SK-N-SH (cell line): ENCODE measurements around the gene GPANK1. TPM values are rescaled to one million over a fixed set of nuclear protein-coding genes. Genes with fewer than 3 reads are reported as not detected.

ENCODE experiments used
- CTCF ChIA-PET: fragments of 300-600, 350-600 bp; formaldehyde crosslinking; extraction: SDS; loops from one replicate; lab custom pipeline; 2021; lab: Yijun Ruan, JAX
- POLR2A ChIA-PET: fragments of 350-600 bp; sonication (Branson Sonifier 250); formaldehyde crosslinking; extraction: SDS; loops from one replicate; lab custom pipeline; 2020; ENCODE audit warnings: antibody characterized with exemption, inconsistent platforms; lab: Yijun Ruan, JAX
- DNase-seq: peaks from one replicate; pipeline ENCODE4 v3.0.0; 2012
- H2AFZ ChIP-seq: fragments of 200-600 bp; sonication (generic); 2 replicates; pipeline ENCODE4 v1.8.1; 2016; ENCODE audit warnings: antibody characterized with exemption, mild to moderate bottlenecking, low read depth
- H3F3A ChIP-seq: fragments of 200-600 bp; sonication (generic); replicated peaks from 2 replicates; pipeline ENCODE3; 2016; ENCODE audit warnings: antibody characterized with exemption, mild to moderate bottlenecking; ENCODE audit not compliant: insufficient read depth
- H3K27ac ChIP-seq, 2 experiments: fragments of 200-500 bp in 1 of 2; fragments of 200-600 bp in 1 of 2; sonication (Bioruptor generic) in 1 of 2; sonication (generic), shearing (Covaris generic) in 1 of 2; 2 replicates each; pipeline versions ENCODE4 v1.5.1 to v1.6.1; 2014 to 2016; ENCODE audit warnings: low read depth in 2 of 2, inconsistent platforms in 1 of 2, low read length in 1 of 2, mild to moderate bottlenecking in 1 of 2, mixed read lengths in 1 of 2
- H3K27me3 ChIP-seq: fragments of 200-600 bp; sonication (generic), shearing (Covaris generic); 2 replicates; pipeline ENCODE4 v1.6.1; 2016; ENCODE audit warnings: mixed run types; ENCODE audit not compliant: insufficient read depth
- H3K36me3 ChIP-seq, 2 experiments: fragments of 200-500 bp in 1 of 2; fragments of 200-600 bp in 1 of 2; sonication (Bioruptor generic) in 1 of 2; sonication (generic) in 1 of 2; replicated peaks in 1 of 2; 2 replicates each; pipeline versions ENCODE3 to v1.5.1; 2014 to 2016; ENCODE audit warnings: low read length in 1 of 2, mild to moderate bottlenecking in 1 of 2; ENCODE audit not compliant: insufficient read depth in 2 of 2, control insufficient read depth in 1 of 2
- H3K4me1 ChIP-seq, 2 experiments: fragments of 200-500 bp in 1 of 2; fragments of 200-600 bp in 1 of 2; sonication (Bioruptor generic) in 1 of 2; sonication (generic), shearing (Covaris generic) in 1 of 2; 2 replicates each; pipeline versions ENCODE4 v1.5.1 to v1.6.1; 2014 to 2016; ENCODE audit warnings: low read depth in 1 of 2, low read length in 1 of 2, mixed run types in 1 of 2; ENCODE audit not compliant: insufficient read depth in 2 of 2, control insufficient read depth in 1 of 2
- H3K4me2 ChIP-seq: fragments of 200-600 bp; sonication (generic), shearing (Covaris generic); 2 replicates; pipeline ENCODE4 v1.6.1; 2017; ENCODE audit warnings: mixed run types
- H3K4me3 ChIP-seq, 2 experiments: fragments of 200-500 bp in 1 of 2; fragments of 200-600 bp in 1 of 2; sonication (Bioruptor generic) in 1 of 2; sonication (generic), shearing (Covaris generic) in 1 of 2; 2 replicates each; pipeline versions ENCODE4 v1.5.1 to v1.8.1; 2014 to 2016; ENCODE audit warnings: low read depth in 2 of 2, inconsistent platforms in 1 of 2, low read length in 1 of 2, mild to moderate bottlenecking in 1 of 2, mixed read lengths in 1 of 2, moderate library complexity in 1 of 2
- H3K79me2 ChIP-seq: fragments of 200-600 bp; sonication (generic); 2 replicates; pipeline ENCODE4 v1.8.1; 2017; ENCODE audit warnings: mild to moderate bottlenecking; ENCODE audit not compliant: insufficient read depth
- H3K9ac ChIP-seq: fragments of 200-600 bp; sonication (generic); 2 replicates; pipeline ENCODE4 v1.6.1; 2017; ENCODE audit warnings: mixed run types
- H3K9me2 ChIP-seq: fragments of 200-600 bp; sonication (generic); 2 replicates; pipeline ENCODE4 v1.6.1; 2017; ENCODE audit warnings: mixed run types
- H3K9me3 ChIP-seq: fragments of 200-600 bp; sonication (generic); 2 replicates; pipeline ENCODE4 v1.6.1; 2017; ENCODE audit warnings: mixed run types, mild to moderate bottlenecking, moderate library complexity
- H4K20me1 ChIP-seq: fragments of 200-600 bp; sonication (generic); 2 replicates; pipeline ENCODE4 v1.6.1; 2017; ENCODE audit warnings: mild to moderate bottlenecking, mixed run types; ENCODE audit not compliant: insufficient read depth
- CTCF ChIP-seq: fragments of 200-600 bp; sonication (generic); IDR thresholded peaks from 2 replicates; pipeline ENCODE4 v1.6.1; 2017; ENCODE audit warnings: antibody characterized with exemption, mild to moderate bottlenecking, moderate library complexity
- ELF1 ChIP-seq: IDR thresholded peaks from 2 replicates; pipeline ENCODE4 v1.4.0; 2012
- GABPA ChIP-seq: IDR thresholded peaks from 2 replicates; pipeline ENCODE4 v1.4.0; 2012; ENCODE audit warnings: low read depth, mild to moderate bottlenecking
- IRF3 ChIP-seq: fragments of 150-350 bp; IDR thresholded peaks from 2 replicates; pipeline ENCODE4 v1.6.1; 2016; ENCODE audit warnings: mild to moderate bottlenecking, low read depth, low read length
- MAX ChIP-seq: IDR thresholded peaks from 2 replicates; pipeline ENCODE4 v1.4.0; 2012; ENCODE audit warnings: low read depth
- MEF2A ChIP-seq: IDR thresholded peaks from 2 replicates; pipeline ENCODE4 v1.4.0; 2012; ENCODE audit warnings: low read depth, borderline replicate concordance
- PBX3 ChIP-seq: IDR thresholded peaks from 2 replicates; pipeline ENCODE4; 2012
- POLR2AphosphoS5 ChIP-seq: IDR thresholded peaks from 2 replicates; pipeline ENCODE4 v1.6.1; 2012; ENCODE audit warnings: low read depth, low read length
- REST ChIP-seq: IDR thresholded peaks from 2 replicates; pipeline ENCODE4 v1.6.1; 2012; ENCODE audit warnings: mild to moderate bottlenecking, low read depth, low read length, moderate library complexity
- RXRA ChIP-seq: IDR thresholded peaks from 2 replicates; pipeline ENCODE4 v1.4.0; 2012; ENCODE audit warnings: low read depth, mild to moderate bottlenecking, borderline replicate concordance
- SIN3A ChIP-seq: IDR thresholded peaks from 2 replicates; pipeline ENCODE4 v1.6.1; 2012; ENCODE audit warnings: low read depth, mild to moderate bottlenecking, low read length, moderate library complexity, borderline replicate concordance
- TAF1 ChIP-seq: IDR thresholded peaks from 2 replicates; pipeline ENCODE4 v1.6.1; 2012; ENCODE audit warnings: low read depth, mild to moderate bottlenecking, low read length, moderate library complexity, borderline replicate concordance
- TCF12 ChIP-seq: IDR thresholded peaks from 2 replicates; pipeline ENCODE4 v1.4.0; 2012
- TEAD4 ChIP-seq: IDR thresholded peaks from 2 replicates; pipeline ENCODE4 v1.4.0; 2012; ENCODE audit warnings: mild to moderate bottlenecking, borderline replicate concordance; ENCODE audit not compliant: insufficient read depth
- USF1 ChIP-seq: IDR thresholded peaks from 2 replicates; pipeline ENCODE4 v1.4.0; 2012; ENCODE audit warnings: low read depth, borderline replicate concordance
- USF2 ChIP-seq: fragments of 150-350 bp; IDR thresholded peaks from 2 replicates; pipeline ENCODE4 v1.6.1; 2017; ENCODE audit warnings: antibody characterized with exemption, low read length, low read depth, borderline replicate concordance
- WGBS: methylation state at CpG from one replicate; pipeline ENCODE4 v1.1.6; 2017; ENCODE audit warnings: low lambda C conversion rate; 5-methylcytosine and 5-hydroxymethylcytosine counted together
- polyA plus RNA-seq, 3 experiments: library from polyadenylated mRNA; depleted of rRNA; stranded (reverse); fragments of >200 nt; gene quantifications; 2 replicates each; pipeline ENCODE4 v1.2.3, GENCODE V29; 2012

Gene GPANK1
- polyA plus RNA-seq, 1 of the 3 experiments (the other 2 are of a cell fraction) = 19.1 TPM

- H4K20me1 ChIP-seq = peaks cover 28% of the 10 kb centered on the region
- H3K9ac ChIP-seq = peak overlapping the region; percentile 99
- peaks cover 10 to 11% of the 10 kb centered on the region in 2 experiments for H3K4me1 ChIP-seq
- no peak overlapping the region for H2AFZ ChIP-seq
- H3K9me3 ChIP-seq = no peaks in the 10 kb centered on the region
- H3K4me2 ChIP-seq = peak overlapping the region; percentile 97
- peaks cover 16% of the 10 kb centered on the region for H3F3A ChIP-seq
- no peaks in the 10 kb centered on the region for H3K27me3 ChIP-seq
- 3% methylated on average over 4 of the region's 4 CpGs for WGBS
- H3K4me3 ChIP-seq = peak overlapping the region; percentile 87 to 98
- peak; percentile 33 for DNase-seq
- H3K36me3 ChIP-seq = peaks cover 45 to 55% of the 10 kb centered on the region in 2 experiments
- H3K79me2 ChIP-seq = peaks cover 60% of the 10 kb centered on the region
- H3K9me2 ChIP-seq = no peaks in the 10 kb centered on the region
- ChIA-PET CTCF (interaction anchor here (0.9 to 2.1 kb wide), 7 partner anchors 9 to 76 kb away, joined by 3 to 11 read pairs (median 4); partner anchors contain the start of gene ATP6V1G2), POLR2A (interaction anchor here (1.0 to 4.0 kb wide), 5 partner anchors 18 to 1350 kb away, joined by 3 to 18 read pairs (median 6); partner anchors contain the start of genes BAG6, DDX39B and HSPA1B)
- TF ChIP-seq MEF2A (no peak), TEAD4 (no peak), REST (no peak), USF2 (no peak), USF1 (no peak), SIN3A (no peak), RXRA (no peak), TCF12 (no peak), PBX3 (no peak), MAX (no peak), TAF1 (no peak), ELF1 (no peak), GABPA (no peak), POLR2AphosphoS5 (no peak), IRF3 (no peak), CTCF (no peak)
- peak overlapping the region; percentile 96 to 99; a peak in 3 of 4 replicates for H3K27ac ChIP-seq
These were observed 42.8 kb downstream of the GPANK1 start for GRCh38 chr6:31621991-31622390.
